Left hindlimb (tissue), 1 donor: Measurements from ENCODE around the gene LSS.

Source experiments
- DNase-seq: peaks from one replicate; pipeline ENCODE4 v3.0.0-alpha.2; 2018

The LSS gene

DNA sequence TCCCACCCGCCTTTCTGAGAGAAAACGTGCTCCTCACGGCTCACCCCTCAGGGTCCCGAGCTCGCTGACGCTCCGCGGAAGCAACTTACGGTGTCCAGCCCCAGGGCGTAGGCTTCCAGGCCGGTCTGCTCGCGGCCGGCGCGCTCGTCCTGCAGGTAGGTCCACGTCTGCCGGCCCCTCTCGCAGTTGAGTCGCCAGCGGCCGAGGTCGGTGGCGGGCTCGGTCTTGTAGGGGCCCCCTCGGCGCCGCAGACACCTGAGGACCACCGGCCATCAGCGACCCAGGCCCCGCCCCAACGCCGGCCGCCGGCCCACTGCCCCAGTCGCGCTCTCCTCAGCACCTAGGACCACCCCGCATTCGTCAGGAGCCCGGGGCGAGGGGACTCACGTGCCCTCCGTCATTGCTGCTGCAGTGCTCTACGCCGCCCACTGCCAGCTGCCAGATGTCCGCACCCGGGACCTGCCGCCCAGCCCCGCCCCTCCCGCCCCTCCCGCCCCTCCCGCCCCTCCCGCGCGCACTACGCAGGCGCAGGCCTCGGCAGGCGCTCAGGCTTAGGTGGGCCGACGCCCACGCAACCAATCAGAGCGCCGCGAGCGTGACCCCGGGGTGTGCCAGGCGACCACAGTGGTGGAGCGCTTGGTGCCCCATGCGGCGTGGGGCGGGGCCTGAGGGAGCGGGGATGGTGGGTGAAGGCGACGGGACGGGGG lies at the start of gene LSS:
Gene LSS (minus strand): TSS at position 430 of the 707 bp plus-strand sequence. CDS start 29 bp downstream, at position 401.
- peak; percentile 97 for DNase-seq

- no peak for DNase-seq
Measured at GRCh38 chr21:46274797-46275390, 46.3 kb upstream of the LSS start.

GRCh38 chr21:46273341-46273740 lies 44.8 kb upstream of the LSS start:
- DNase-seq = no peak

DNA sequence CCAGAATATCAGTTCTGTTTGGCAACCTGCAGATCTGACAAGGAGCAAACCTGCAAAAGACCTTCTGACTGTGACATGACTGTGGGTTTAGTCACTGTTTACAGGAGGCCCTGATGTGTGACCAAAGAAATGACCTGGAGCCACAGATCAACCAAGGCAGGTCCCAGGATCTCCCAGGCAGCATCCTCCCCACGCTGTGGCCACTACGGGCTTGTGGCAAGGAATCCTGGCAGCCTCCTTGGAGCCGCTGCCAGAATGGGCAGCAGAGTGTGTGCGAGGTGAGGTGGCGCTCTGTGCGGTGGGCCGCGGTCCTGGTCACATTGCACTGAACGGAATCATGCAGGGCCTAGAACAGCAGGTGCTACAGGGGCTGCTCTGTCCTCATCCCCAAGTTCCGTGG lies 40.9 kb upstream of the LSS start:
- no peak for DNase-seq

- no peak for DNase-seq
Measured at GRCh38 chr21:46268371-46268770, 39.8 kb upstream of the LSS start.

DNA sequence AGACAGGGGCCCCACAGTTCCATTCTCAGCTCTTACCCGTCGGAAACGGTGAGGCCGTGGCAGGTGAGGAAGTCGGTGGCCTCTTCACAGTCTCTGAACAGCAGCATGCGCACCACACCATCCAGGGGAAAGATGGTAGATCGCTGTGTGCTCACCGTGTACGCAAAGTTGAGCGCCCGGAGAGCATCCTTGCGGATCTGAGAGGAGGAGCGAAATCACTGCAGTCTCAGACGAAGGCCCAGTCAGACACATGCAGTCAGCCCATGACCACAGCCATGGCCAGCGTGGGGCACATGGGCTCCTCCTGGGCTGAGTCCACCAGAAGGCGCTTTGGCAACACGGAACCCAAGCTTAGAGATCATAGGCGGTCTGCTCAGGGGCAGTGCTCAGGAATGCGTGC lies 38.4 kb upstream of the LSS start:
- DNase-seq = no peak

DNA sequence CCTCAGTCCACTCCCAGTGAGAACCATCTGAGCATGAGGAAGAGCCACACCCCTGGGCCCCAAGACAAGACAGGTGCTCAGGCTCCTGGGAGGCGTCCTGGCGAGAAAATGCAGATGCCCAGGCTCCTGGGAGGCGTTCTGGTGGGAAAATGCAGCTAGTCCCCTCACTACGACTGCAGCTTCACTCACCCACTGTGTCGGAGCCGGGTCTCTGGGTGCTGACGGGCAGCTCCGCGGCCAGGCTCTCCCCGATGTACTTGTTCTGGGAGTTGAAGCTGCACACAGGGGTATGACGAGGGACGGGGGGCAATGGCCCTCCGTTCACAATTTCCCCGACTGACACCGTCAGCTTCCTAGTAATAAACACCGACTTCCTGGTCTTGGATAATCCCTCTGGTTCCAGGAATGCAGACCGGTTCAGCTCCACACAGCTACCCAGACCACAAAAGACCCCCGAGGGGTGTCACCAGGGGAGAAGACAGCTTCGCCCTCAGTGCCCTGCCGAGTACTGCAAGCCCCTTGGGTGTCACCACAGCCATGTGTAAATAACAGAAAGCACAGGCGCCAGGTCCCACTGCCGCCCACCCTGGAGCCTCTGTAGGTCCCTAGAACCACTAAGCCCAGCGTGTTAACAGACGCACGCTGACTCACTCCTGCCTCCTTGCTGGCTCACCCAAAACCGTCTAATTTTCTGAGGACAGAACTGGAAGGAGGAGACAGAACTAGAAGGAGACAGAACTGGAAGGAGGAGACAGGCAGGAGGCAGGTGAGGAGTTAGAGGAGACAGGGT lies 37.4 kb upstream of the LSS start:
- DNase-seq = no peak

GRCh38 chr21:46264690-46265144 lies 36.1 kb upstream of the LSS start:
- no peak for DNase-seq

DNA sequence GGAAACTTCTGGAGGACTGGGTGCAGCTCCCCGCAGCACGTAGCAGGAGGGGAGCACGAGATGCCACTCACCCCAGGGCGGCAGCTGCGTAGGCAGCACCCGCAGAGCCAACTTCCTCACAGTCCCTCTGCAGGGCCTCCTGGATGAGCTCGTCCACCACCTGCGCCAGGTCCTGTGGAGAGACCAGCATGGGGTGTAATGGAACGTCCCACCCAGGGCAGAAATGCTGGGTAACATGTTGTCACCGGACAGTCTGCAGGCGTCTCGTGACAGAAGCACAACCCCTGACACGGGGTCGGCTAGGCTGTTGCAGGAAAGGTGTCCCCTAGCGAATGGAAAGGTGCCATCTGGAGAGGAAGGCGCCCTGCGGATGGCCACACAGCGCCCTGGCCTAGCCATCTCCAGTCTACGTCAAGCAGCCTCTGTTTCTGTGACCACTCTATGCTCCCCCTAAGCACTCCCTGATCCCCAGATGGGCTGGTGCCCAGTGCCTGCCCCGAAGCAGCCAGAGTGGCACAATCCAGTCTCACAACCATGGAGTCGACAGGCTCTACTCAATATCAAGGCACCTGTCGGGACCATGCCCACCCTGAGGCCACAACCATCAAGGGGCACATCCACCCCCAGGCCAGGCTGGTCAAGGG lies 35.6 kb upstream of the LSS start:
- no peak for DNase-seq

DNA sequence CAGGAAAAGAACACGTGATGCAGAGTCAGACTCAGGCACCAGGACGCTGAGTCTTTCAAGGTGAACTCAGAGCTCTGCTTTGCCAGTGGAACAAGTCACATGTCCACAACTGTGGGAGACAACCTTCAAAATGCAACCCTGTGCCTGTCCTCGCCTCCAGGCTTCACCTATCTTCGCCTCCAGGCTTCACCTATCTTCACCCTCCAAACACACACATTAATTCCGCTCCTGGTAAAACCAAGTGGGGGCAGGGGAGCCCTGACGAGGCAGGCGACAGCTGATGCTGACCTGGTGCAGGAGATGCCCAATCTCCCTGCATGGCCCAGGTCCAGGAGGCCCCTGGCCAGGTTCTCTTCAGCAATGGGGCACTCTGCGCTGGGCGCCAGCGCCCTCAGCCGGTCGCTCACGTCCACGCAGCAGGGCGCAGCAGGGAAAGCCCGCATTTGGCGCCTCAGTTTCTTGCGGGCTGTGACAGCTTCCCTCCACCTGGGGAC lies 28.0 kb upstream of the LSS start:
- no peak for DNase-seq

GRCh38 chr21:46255758-46256337 lies 27.3 kb upstream of the LSS start:
- DNase-seq = no peak

DNA sequence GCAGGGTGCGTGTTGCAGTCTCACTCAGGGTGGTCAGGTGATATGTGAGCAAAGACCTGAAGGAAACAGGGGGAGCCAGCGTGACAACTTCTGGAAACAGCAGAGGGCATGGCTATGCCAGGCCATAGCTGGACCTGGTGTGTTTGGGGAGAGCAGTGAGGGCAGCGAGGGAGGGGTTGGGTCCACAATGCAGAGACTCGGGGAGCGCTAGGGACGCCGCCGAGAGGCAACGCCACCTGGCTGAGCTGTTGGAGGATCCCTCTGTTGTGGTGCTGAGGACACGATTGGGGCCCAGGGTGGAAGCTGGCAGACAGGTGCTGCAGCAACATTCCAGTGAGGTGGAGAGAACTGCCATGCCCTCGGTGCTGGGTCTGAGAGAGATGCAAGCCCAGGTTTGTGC lies 26.6 kb upstream of the LSS start:
- no peak for DNase-seq

GRCh38 chr21:46254208-46254975 lies 25.8 kb upstream of the LSS start:
- no peak for DNase-seq

- DNase-seq = no peak
Measured at GRCh38 chr21:46253610-46254124, 25.1 kb upstream of the LSS start.

DNA sequence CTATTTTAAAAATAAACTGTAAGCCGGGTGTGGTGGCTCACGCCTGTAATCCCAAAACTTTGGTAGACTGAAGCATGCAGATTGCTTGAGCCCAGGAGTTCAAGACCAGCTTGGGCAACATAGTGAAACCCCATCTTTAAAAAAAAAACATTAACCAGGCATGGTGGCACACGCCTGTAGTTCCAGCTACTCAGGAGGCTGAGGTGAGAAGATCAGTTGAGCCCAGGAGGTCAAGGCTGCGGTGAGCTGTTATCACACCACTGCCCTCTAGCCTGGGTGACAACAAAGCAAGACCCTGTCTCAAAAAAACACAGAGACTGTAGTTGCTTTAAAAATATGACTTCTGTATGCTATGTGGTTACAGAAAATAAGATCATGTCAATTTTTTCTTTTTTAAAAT lies 24.3 kb upstream of the LSS start:
- DNase-seq = no peak

- DNase-seq = no peak
Measured at GRCh38 chr21:46250146-46250725, 21.7 kb upstream of the LSS start.

DNA sequence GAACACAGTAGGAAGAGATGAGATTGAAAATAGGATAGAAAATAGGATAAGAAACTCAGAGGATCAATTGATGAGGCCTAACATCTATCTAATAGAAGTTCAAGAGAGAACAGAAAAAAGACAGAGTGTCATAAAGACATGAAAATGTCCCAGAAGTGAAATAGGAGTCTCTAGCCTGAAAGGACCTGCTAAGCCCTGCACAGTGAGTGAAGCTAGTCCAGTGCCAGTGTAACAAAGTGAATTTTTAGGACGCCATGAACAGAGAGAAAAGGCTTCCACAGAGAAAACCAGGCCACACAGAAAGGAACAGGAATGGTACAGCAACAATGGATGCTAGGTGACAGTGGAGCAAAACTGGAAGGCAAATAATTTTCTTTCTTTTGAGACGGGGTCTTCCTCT lies 20.3 kb upstream of the LSS start:
- no peak for DNase-seq

DNA sequence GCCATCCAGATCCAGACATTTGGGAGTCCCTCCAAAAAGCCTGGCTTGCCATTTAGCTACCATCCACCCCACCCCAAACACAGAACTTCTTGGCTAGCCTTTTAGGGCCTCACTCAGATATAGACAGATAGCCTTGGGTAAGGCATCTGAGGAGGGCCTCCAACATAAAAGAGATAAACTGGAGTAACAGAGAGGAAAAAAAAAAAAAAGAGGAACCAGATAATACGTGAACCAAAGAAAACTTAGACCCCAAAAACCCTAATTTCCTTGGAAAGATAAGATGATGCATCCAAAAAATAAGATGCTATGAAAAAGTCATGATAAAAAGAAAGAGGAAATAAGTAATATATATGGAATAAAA lies 19.8 kb upstream of the LSS start:
- DNase-seq = no peak

DNA sequence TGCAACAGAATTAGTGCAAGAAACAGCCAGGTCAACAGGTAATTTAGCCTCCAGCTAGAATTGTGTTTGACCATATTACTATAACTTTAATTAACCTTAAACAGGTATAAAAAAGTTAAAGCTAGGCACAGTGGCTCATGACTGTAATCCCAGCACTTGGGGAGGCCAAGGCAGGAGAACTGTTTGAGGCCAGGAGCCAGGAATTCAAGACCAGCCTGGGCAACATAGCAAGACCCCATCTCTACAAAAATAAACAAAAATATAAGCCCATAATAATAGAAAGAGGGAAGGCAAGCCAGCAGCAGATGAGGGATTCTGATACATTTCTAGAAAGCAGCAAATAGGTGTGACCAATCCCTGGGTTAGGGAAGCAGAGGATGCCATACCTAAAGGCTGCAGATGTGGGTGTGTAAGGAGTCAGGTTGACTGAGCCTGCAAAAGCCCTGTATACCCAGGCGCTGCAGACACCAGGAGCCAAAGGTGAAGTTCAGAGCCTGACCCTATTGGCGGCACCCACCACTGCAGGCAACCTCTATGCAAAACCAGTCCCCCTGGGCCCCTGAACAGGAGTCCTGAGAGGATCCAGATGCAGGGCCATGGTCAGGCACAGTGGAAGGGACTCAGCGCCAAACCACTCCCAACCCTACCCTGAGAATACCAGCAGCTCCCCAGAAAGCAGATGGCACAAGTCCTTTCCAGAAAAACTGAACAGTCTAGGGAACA lies 19.3 kb upstream of the LSS start:
- DNase-seq = no peak

GRCh38 chr21:46246345-46246744 lies 17.8 kb upstream of the LSS start:
- DNase-seq = no peak
